HTERT RPE-1 (cell line): ENCODE results near the gene STARD6.
"Not testable (repeated sequence)": the region's sequence is repeated elsewhere in the genome, so short reads cannot be mapped to it uniquely, and the experiment has no call there.

ENCODE experiments used
- in situ Hi-C: fragments of 300-500 bp; cut with MboI; formaldehyde crosslinking; loops from 4 replicates; pipeline ENCODE4 v1.14.3; 2020; ENCODE audit warnings: low sequenced_read_pairs

Gene STARD6

DNA sequence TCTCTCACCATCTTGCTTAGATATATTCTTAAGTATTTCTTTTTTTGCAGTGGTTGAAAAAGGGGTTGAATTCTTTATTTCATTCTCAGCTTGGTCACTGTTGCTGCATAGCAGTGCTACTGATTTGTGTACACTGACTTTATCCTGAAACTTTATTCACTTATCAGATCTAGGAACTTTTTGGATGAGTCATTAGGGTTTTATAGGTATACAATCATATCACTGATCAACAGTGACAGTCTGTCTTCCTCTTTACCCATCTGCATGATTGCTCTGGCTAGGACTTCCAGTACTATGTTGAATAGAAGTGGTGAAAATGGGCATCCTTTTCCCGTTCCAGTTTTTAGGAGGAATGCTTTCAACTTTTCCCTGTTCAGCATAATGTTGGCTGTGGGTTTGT lies 6.5 kb downstream of the STARD6 start:
- in situ Hi-C loops = no loop called here

DNA sequence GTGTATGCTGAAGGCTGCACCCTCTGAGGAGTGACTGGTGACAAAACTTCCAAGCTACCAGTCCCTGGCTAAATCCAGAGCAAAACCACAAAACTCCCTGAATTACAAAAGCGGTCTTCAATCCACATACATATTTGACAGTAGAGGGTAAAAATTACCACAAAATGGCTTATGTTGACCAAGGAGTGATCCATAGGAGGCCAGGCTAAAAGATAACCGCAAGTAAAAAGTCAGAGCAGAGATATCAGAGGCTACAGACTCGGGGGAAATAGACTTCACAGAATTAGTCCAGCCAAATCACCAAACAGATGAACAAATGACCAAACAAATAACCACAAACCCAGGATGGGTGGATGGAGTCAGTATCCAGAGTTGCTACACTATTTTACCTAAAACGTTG lies 19.4 kb downstream of the STARD6 start:
- in situ Hi-C loops = no loop called here

DNA sequence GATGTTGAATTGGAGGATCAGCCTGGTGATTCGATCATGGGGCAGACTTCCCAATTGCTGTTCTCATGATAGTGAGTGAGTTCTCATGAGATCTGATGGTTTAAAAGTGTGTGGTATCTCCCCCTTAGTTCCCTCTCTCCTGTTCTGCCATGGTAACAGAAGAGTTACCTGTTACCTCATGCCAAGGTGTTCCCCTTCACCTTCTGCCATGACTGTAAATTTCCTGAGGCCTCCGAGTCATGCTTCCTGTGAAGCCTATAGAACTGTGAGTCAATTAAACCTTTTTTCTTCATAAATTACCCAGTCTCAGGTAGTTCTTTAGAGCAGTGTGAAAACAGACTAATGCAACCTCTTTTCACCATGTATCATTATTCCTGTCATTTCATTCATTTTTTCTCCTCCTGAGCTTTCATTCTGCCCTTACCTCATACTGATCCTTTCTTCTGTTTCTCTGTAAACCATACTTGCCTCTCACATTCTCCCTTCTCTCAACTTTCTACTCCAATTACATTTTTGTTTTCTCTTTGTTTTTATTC lies 22.0 kb downstream of the STARD6 start:
- in situ Hi-C loops = no loop called here

DNA sequence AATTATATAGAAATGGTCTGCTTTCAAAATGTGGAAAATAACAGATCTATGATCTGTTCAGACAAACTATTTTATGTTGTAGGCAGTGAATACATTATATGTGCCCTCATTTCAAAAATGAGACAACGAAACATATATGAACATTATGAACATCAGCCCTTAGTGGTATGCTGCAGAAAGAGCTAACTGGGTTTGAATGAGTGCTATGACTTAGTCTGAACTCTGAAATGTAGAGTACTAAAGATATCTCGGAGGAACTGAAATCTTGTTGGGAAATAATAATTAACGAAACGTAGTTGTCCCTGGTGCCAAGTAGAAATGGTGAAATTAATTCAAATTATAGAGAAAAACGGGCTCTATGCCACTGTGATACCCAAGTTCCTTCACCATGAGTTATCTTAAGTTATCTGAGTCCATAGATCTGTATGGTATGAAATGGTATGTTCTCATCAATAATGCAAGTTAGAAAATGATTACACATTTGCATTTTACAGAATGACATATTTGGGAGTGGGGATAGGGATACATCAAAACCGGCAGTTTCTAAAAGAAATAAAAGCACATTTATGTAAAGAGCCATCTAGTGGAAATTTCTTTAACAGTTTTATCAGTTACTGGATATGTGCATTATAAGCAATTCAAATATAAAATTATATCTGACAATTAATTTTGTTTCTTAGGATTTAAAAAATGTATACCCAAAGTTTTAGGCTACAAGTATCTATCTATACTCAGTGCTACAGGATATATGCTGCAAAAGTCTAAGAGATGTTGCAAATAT lies 26.7 kb downstream of the STARD6 start:
- in situ Hi-C loops = no loop called here

DNA sequence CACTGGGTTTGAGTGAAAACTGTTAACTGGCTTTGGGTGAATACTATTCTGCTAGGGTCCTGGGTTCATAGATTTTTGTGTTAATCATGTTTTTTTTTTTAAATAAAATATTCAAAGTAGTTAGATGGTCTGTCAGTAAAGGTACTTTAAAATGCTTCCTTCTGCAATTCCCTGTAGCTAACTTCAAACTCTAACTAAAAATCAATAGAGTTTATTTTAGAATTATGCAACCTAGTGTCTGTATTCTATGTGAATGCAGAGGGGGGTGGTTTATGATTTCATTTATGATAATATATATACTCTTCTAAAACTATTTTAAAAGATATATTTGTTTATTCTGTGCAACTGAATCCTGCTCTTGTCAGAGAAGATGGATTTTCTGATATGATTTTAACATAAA lies 27.9 kb downstream of the STARD6 start:
- in situ Hi-C loops = no loop called here

DNA sequence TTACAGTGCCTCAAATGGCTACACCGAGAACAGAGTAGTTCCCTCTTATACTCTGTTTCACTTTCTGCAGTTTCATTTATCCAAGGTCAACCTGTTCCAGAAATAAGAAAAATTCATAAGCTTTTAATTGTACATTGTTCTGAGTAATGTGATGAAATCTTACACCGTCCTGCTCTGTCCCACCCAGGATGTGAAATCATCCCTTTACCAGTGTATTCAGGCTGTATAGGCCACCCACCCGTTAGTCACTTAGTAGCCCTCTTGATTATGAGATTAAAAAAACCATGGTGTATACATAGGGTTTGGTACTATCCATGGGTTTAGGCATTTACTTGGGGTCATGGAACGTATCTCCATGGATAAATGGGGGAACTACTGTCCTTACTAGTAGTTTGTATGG lies 29.8 kb downstream of the STARD6 start:
- in situ Hi-C loops = no loop called here

DNA sequence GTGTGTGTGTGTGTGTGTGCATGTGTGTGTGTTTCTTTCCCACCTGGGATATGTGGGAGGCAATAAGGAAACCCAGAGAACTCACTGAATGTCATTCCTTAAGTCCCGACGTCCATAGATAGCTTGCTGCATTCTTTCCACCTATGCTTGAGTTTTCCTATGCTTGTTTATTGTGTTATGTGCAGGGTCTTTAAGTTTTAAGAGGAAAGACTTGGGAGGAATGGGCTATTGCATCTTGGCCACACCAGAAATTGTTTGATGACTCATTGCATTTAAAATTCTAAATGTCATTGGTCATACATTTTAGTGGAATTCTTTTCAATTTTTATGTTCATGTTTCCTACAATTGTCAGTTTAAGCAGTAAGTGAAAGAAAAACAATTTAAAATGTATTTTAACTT lies 33.7 kb downstream of the STARD6 start:
- in situ Hi-C loops = no loop called here

DNA sequence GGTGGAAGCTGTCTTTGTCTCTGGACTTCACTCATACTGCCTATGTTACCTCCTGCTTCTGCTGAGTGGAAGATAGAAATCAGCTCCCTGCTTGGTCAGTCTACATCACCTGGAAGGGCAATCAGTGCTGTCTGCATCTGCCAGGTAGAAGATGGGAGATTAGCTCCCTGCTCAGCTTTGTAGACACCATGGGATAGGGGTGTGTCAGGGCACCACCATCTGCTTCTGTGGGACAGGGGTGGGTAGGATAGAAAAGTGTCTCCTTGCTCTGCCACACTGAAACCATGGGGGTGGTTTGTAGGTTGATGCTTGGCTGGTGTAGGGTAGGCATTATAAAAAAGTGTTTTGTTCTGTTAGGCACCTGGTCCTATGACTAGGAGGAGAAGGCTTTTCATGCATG lies 34.1 kb downstream of the STARD6 start:
- in situ Hi-C loops = no loop called here

DNA sequence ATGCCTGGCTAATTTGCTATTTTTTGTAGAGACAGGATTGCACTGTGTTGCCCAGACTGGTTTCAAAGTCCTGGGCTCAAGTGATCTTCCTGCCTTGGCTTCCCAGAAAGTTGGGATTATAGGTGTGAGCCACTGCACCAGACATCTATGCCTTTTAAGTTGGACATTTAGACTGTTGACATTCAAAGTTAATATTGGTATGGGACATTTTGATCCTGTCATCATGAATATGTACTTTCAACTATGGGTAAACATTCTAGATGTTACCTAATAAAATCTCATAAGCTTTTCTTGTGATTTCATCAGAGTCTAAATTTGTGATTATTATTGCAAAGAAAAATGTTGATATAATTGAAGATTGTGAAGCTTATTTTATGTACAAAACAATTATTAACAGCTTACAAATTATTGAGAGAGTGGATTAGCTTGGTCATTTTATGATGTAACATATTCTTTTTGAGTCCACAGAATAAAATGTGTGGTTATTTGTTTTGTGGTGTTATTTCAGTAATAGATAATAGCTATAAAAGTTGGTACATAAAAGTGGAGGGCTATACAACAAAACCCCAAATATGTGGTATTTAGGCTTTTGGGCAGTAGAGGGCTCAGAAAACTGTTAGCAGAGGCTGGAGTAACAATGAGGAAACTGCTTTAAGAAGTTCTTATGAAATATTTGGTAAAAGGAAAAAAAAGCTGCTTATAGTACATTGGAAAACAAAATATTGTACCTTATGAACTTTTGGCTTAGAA lies 41.4 kb downstream of the STARD6 start:
- in situ Hi-C loops = no loop called here

DNA sequence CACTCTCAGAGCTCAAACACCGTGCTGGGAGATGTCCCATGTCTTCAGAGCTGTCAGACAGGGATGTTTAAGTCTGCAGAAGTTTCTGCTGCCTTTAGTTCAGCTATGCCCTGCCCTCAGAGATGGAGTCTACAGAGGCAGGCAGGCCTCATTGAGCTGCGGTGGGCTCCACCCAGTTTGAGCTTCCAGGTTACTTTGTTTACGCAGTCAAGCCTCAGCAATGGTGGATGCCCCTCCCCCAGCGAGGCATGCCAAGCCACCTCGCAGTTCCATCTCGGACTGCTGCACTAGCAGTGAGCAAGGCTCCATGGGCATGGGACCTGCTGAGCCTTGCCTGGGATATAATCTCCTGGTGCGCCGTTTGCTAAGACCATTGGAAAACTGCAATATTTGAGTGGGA lies 48.1 kb downstream of the STARD6 start:
- in situ Hi-C loops = not testable (repeated sequence)

DNA sequence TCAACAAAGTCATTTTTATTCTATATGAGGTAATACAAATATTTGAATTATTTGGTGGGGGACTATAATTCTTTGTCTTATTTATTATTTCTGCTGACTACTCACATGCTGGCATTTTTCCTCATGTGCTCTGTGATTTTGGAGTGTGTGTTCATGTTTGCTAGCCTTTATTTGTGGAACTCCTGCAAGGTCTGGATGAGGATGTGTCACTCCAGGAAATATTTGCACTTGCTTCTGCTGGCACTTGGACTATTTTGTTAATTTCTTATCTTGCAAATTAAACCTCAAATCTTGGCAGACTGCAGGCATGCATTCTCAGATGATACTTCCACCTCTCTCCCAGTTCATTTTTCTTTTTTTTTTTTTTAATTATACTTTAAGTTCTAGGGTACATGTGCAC lies 54.2 kb downstream of the STARD6 start:
- in situ Hi-C loops = no loop called here

DNA sequence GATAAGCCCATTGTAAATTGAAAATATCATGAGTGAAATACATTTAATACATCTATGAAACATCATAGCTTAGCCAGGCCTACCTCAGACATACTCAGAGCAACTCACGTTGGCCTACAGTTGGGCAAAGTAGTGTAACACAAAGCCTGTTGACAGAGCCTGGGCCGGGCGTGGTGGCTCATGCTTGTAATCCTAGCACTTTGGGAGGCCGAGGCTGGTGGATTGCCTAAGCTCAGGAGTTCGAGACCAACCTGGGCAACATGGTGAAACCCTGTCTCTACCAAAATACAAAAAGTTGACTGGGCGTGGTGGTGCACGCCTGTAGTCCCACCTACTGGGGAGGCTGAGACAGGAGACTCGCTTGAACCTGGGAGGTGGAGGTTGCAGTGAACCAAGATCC lies 58.7 kb downstream of the STARD6 start:
- in situ Hi-C loops = not testable (repeated sequence)

DNA sequence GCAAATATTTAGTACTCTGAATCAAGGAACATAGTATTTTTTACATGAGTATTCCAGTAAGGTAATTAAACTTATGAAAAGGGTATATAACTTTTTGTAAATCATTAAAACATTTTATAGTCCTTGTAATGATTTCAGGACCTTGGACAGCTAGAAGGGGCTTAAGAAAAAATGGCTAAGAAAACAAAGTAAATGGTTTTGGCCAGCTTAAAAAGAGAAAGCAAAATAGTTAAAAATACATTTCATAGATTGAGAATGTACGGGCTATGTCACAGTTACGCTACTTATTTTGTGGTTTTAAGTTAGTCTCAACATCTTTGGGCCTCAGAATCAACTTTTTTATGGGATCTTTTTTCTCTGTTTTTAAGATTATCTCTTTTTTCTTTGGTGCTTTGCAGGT lies 61.6 kb downstream of the STARD6 start:
- in situ Hi-C loops = no loop called here

DNA sequence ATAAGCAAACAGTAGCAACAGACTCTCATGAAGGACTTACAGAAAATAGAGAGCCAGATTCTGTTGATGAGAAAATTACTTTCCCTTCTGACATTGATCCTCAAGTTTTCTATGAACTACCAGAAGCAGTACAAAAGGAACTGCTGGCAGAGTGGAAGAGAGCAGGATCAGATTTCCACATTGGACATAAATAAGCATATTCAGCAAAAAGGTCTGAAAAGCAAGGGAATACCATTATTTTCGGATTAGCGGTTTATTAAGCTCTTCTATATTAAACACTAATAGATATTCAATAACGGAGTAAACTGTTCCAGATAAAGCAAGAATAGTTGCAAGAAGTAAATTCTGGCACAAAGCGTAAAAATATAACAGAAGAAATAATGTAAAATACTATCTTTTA lies 63.4 kb downstream of the STARD6 start:
- in situ Hi-C loops = no loop called here

DNA sequence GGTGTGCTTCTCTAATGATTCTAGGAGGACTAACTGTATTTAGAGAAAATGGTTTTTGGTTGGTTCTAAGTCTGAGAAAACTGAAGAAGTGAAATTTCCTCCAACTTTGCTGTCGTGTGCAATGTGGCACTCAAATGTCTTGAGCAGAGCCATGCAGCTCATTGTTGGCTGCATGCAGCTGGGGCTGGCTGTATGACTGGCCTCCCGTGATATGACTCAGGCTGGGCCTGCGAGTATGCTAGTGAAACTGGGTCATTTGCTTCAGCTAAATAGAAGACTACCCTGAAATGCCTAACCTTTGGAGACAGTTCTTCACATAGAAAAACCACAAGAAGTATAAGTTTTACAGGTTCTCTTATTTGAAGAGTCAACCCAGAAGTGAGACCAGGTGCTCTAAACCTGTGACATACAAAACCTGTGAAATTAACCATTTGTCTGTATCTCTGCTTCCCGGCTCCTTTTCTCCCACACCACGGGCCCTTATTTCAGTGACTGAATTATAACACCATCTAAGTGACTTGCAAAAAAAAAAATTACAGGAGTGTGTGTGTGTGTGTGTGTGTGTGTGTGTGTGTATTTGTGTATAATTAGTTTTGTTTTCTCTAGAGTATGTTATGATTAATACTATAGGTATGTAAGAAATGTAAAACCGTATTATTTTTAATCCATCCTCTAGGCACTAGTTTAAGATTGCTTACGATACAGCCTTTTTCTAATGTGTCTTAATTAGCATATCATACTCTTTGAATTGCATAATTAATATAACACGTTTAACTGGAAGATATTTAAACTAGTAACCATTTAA lies 72.5 kb downstream of the STARD6 start:
- in situ Hi-C loops = no loop called here

DNA sequence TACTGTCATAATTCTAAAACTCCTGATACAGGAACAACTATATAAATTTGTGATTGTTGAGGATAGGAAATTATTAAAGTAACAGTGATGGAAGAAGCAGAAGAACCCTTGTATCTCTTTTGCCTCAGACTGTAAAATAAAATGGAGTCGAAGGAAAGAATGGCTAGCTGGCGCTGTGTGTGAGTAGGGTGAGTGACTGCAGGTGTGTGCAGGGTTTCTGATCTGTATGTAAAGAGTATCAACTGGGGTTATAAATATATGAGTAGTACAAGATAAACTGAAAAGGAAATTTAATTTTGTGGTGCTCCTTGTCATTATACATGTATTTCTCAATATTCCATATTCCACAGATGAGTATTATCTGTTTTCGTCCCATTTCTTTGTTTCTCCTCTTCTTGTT lies 73.1 kb downstream of the STARD6 start:
- in situ Hi-C loops = no loop called here

DNA sequence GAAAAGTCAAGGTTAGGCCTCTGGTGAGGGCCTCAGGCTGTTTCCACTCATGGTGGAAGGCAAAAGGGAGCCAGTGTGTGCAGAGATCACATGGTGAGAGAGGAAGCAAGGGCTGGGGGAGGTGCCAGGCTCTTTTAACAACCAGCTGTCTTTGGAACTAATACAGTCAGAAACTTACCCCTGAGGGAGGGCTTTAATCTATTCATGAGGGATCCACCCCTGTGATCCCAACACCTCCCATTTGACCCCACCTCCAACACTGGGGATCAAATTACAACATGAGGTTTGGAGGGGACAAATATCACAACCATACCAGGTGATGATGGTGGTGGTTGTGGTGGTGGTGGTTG lies 77.5 kb downstream of the STARD6 start:
- in situ Hi-C loops = no loop called here

DNA sequence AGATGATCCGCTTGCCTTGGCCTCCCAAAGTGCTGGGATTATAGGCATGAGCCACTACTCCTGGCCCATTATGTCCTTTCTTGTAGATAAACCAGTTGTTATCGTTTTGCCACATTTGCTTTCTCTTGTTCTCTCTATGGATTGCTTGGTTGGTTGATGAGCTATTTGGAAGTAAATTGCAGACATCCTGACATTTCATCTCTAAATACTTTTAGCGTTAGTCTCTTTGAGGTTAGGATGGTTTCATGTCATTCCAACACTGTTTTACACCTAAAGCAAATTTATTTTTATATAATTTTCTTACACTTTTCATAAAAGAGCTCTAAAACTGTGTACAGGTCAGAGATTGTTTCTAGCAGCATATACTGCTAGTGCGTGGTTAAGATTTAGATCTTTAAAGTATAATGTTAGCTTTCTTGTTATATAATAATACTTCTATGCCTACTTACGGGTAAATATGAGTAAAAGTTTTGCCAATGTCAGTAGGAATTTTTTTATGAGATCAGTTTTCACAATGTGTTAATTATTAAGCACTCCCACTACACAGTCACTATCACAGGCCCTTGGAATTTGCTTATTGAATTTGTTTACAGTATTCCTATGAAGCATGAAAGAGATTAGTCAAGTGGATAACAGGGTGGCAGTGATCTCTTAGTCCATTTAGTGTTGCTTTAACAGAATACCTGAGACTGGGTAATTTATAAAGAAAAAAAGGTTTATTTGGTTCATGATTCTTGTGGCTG lies 78.0 kb downstream of the STARD6 start:
- in situ Hi-C loops = no loop called here

DNA sequence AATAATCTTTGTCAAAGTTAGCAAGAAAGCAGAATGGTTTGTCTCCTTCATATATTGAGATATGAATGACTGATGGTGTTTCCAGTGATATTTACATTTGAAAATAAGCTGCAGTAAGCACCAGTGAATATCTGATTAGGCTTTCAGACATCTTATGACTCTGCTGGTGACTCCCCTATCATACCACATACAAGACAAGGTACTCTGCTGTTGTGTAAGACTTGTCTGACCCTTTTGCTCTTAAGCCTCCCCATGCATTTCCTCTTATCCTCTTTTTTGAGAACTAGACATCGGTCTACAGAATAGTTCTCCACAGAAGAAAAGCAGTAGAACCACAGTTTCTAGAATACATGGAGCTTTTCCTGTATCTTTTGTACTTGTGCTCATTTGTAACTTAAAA lies 79.0 kb downstream of the STARD6 start:
- in situ Hi-C loops = no loop called here

DNA sequence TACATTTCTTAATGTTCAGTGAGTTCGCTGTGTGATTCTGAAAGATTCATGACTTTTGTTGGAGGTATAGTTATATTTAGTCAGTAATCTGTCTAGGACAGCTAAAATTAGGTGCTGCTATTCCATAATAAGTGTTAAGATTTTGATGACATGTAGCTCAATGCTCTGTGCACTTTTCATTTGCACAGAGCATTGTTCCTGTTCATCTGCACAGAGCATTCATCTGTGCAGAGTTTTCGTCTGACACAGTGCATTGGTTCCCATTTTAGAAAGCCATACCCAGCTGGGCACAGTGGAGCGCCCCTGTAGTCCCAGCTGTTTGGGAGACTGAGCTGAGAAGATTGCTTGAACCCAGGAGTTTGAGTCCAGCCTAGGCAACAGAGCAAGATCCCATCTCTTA lies 79.8 kb downstream of the STARD6 start:
- in situ Hi-C loops = no loop called here
